H9 (cell line): ENCODE results near the gene CFAP65. TPM values are rescaled to one million over a fixed set of nuclear protein-coding genes. Genes with fewer than 3 reads are reported as not detected.

Experiments used
- DNase-seq: peaks from one replicate; pipeline ENCODE4 v3.0.0-alpha.2; 2017
- H2AFZ ChIP-seq: one replicate; pipeline ENCODE4 v1.6.1; 2013; ENCODE audit warnings: mild to moderate bottlenecking, low read length, control low read depth, moderate library complexity
- H2AK5ac ChIP-seq: 2 replicates; pipeline ENCODE4 v1.6.1; 2013; ENCODE audit warnings: low read length, control low read depth, mixed read lengths; ENCODE audit not compliant: insufficient read length
- H2BK120ac ChIP-seq: one replicate; pipeline ENCODE4 v1.6.1; 2013; ENCODE audit warnings: low read depth, mild to moderate bottlenecking, low read length, control low read depth, inconsistent platforms; ENCODE audit not compliant: poor library complexity, severe bottlenecking
- H2BK12ac ChIP-seq: 2 replicates; pipeline ENCODE4 v1.6.1; 2013; ENCODE audit warnings: low read length, control low read depth, mixed read lengths, low read depth; ENCODE audit not compliant: insufficient read length
- H2BK15ac ChIP-seq: 2 replicates; pipeline ENCODE4 v1.6.1; 2013; ENCODE audit warnings: low read depth, low read length, control low read depth
- H2BK20ac ChIP-seq: one replicate; pipeline ENCODE4 v1.6.1; 2013; ENCODE audit warnings: low read depth, mild to moderate bottlenecking, low read length, control low read depth, inconsistent platforms; ENCODE audit not compliant: poor library complexity, severe bottlenecking
- H2BK5ac ChIP-seq: 2 replicates; pipeline ENCODE4 v1.6.1; 2013; ENCODE audit warnings: low read length, control low read depth, mixed read lengths; ENCODE audit not compliant: insufficient read length
- H3K14ac ChIP-seq: 2 replicates; pipeline ENCODE4 v1.6.1; 2013; ENCODE audit warnings: low read length, control low read depth; ENCODE audit not compliant: insufficient read depth
- H3K18ac ChIP-seq: 2 replicates; pipeline ENCODE4 v1.6.1; 2013; ENCODE audit warnings: low read depth, mild to moderate bottlenecking, mixed read lengths, low read length, control low read depth; ENCODE audit not compliant: insufficient read length
- H3K23ac ChIP-seq: 2 replicates; pipeline ENCODE4 v1.6.1; 2013; ENCODE audit warnings: low read length, control low read depth, mixed read lengths, low read depth; ENCODE audit not compliant: insufficient read length
- H3K23me2 ChIP-seq: 2 replicates; pipeline ENCODE4 v1.6.1; 2013; ENCODE audit warnings: low read depth, mild to moderate bottlenecking, mixed read lengths, low read length, control low read depth; ENCODE audit not compliant: insufficient read length, poor library complexity, severe bottlenecking
- H3K27ac ChIP-seq: 2 replicates; pipeline ENCODE4 v1.5.1; 2013; ENCODE audit warnings: low read length, control low read depth, mixed read lengths, low read depth; ENCODE audit not compliant: insufficient read length
- H3K27me3 ChIP-seq: 2 replicates; pipeline ENCODE4 v1.6.1; 2013; ENCODE audit warnings: low read length, control low read depth, inconsistent platforms; ENCODE audit not compliant: insufficient read depth
- H3K4ac ChIP-seq: 2 replicates; pipeline ENCODE4 v1.6.1; 2013; ENCODE audit warnings: low read depth, mild to moderate bottlenecking, control low read depth, inconsistent platforms, low read length, moderate library complexity
- H3K4me1 ChIP-seq: 2 replicates; pipeline ENCODE4 v1.6.1; 2013; ENCODE audit warnings: low read length, control low read depth, inconsistent platforms; ENCODE audit not compliant: insufficient read depth
- H3K4me2 ChIP-seq: 2 replicates; pipeline ENCODE4 v1.6.1; 2013; ENCODE audit warnings: low read length, control low read depth, mixed read lengths; ENCODE audit not compliant: insufficient read length, insufficient read depth
- H3K56ac ChIP-seq: 2 replicates; pipeline ENCODE4 v1.6.1; 2013; ENCODE audit warnings: low read depth, mild to moderate bottlenecking, mixed read lengths, low read length, control low read depth; ENCODE audit not compliant: insufficient read length
- H3K79me1 ChIP-seq: 2 replicates; pipeline ENCODE4 v1.6.1; 2013; ENCODE audit warnings: low read depth, mild to moderate bottlenecking, moderate library complexity, low read length, control low read depth, inconsistent platforms; ENCODE audit not compliant: insufficient read depth, poor library complexity, severe bottlenecking
- H3K79me2 ChIP-seq: 2 replicates; pipeline ENCODE4 v1.6.1; 2013; ENCODE audit warnings: low read length, control low read depth, inconsistent platforms; ENCODE audit not compliant: insufficient read depth
- H3K9ac ChIP-seq: 2 replicates; pipeline ENCODE4 v1.6.1; 2013; ENCODE audit warnings: low read length, control low read depth, mixed read lengths; ENCODE audit not compliant: insufficient read length; ENCODE audit errors: extremely low read depth
- H3K9me3 ChIP-seq: one replicate; pipeline ENCODE4 v1.6.1; 2013; ENCODE audit warnings: low read depth, low read length, inconsistent platforms; ENCODE audit not compliant: control insufficient read depth
- H3T11ph ChIP-seq: one replicate; pipeline ENCODE4 v1.6.1; 2013; ENCODE audit warnings: mild to moderate bottlenecking, low read length, control low read depth, inconsistent platforms
- H4K20me1 ChIP-seq: one replicate; pipeline ENCODE4 v1.6.1; 2013; ENCODE audit not compliant: control insufficient read depth, insufficient read length, insufficient read depth
- H4K5ac ChIP-seq: 2 replicates; pipeline ENCODE4 v1.6.1; 2013; ENCODE audit warnings: low read depth, mild to moderate bottlenecking, mixed read lengths, low read length, control low read depth; ENCODE audit not compliant: insufficient read length
- H4K8ac ChIP-seq: replicated peaks from 2 replicates; pipeline ENCODE4 v1.6.1; 2013; ENCODE audit warnings: low read length, control low read depth, mixed read lengths, low read depth; ENCODE audit not compliant: insufficient read length
- H4K91ac ChIP-seq: 2 replicates; pipeline ENCODE4 v1.6.1; 2013; ENCODE audit warnings: low read depth, mild to moderate bottlenecking, moderate library complexity, mixed read lengths, low read length, control low read depth; ENCODE audit not compliant: insufficient read length
- H3K27ac Mint-ChIP-seq, 3 experiments: 2 replicates in 2 of 3; 3 replicates in 1 of 3; pipeline ENCODE4 v1.8.0; 2020 to 2021; ENCODE audit warnings: mixed read lengths in 3 of 3, mild to moderate bottlenecking in 1 of 3, moderate library complexity in 1 of 3
- H3K27me3 Mint-ChIP-seq: 2 replicates; pipeline ENCODE4 v1.8.0; 2021; ENCODE audit warnings: low read depth, mild to moderate bottlenecking, moderate library complexity, mixed read lengths
- H3K36me3 Mint-ChIP-seq, 3 experiments: 2 replicates in 2 of 3; 3 replicates in 1 of 3; pipeline ENCODE4 v1.8.0; 2020 to 2021; ENCODE audit warnings: low read depth in 3 of 3, mixed read lengths in 3 of 3; ENCODE audit not compliant: insufficient read depth in 1 of 3
- H3K4me1 Mint-ChIP-seq, 2 experiments: 2 replicates each; pipeline ENCODE4 v1.8.0; 2020; ENCODE audit warnings: mixed read lengths in 2 of 2
- H3K4me3 Mint-ChIP-seq, 2 experiments: 2 replicates in 1 of 2; 3 replicates in 1 of 2; pipeline ENCODE4 v1.8.0; 2020 to 2021; ENCODE audit warnings: mild to moderate bottlenecking in 2 of 2, mixed read lengths in 2 of 2, moderate library complexity in 1 of 2
- H3K9me3 Mint-ChIP-seq, 2 experiments: 2 replicates in 1 of 2; 3 replicates in 1 of 2; pipeline ENCODE4 v1.8.0; 2020; ENCODE audit warnings: mild to moderate bottlenecking in 2 of 2, mixed read lengths in 2 of 2, moderate library complexity in 1 of 2
- CTCF ChIP-seq: fragments of 200-600 bp; sonication (generic); conservative IDR thresholded peaks from 3 replicates; pipeline ENCODE4 v1.8.0; 2021; ENCODE audit warnings: antibody characterized with exemption, mild to moderate bottlenecking
- WGBS: extraction: QIAGEN DNeasy Blood & Tissue Kit; methylation state at CpG from one replicate; pipeline ENCODE4 v1.1.7; 2013; ENCODE audit warnings: missing lambda C conversion rate, low lambda C conversion rate, mixed read lengths; ENCODE audit not compliant: insufficient read length; ENCODE audit errors: extremely low coverage; 5-methylcytosine and 5-hydroxymethylcytosine counted together
- total RNA-seq: library from RNA; stranded (reverse); gene quantifications from 2 replicates; pipeline ENCODE4 v1.2.1, GENCODE V29; 2021

Gene CFAP65
- total RNA-seq, 1 experiment from 2014 or later, result 0.20 TPM

GRCh38 chr2:219076253-219076652, 34.9 kb upstream of the CFAP65 start:
- H4K91ac ChIP-seq, result no peak overlapping the region
- H4K20me1 ChIP-seq, result no peaks in the 10 kb centered on the region
- H3K9ac ChIP-seq, result no peak overlapping the region
- no peak overlapping the region for H3K4ac ChIP-seq
- H3T11ph ChIP-seq, result no peak overlapping the region
- H3K27ac ChIP-seq, result no peak overlapping the region
- no peak overlapping the region for H3K4me3 Mint-ChIP-seq
- peaks cover 4% of the 10 kb centered on the region; the same call in 1 of the 2 replicates for H3K27me3 Mint-ChIP-seq
- no peaks in the 10 kb centered on the region for H3K27me3 ChIP-seq
- H3K27ac Mint-ChIP-seq, result no peak overlapping the region
- no peaks in the 10 kb centered on the region for H3K79me2 ChIP-seq
- H3K14ac ChIP-seq, result no peak overlapping the region
- H3K9me3 Mint-ChIP-seq, result no peaks in the 10 kb centered on the region
- no peak for DNase-seq
- H3K23me2 ChIP-seq, result no peaks in the 10 kb centered on the region
- no peak overlapping the region for H2BK12ac ChIP-seq
- H2BK20ac ChIP-seq, result no peak overlapping the region
- no peak overlapping the region for H3K4me2 ChIP-seq
- H2AK5ac ChIP-seq, result no peak overlapping the region
- no peak overlapping the region for H2BK120ac ChIP-seq
- no peak overlapping the region for H2AFZ ChIP-seq
- no peak overlapping the region for H2BK15ac ChIP-seq
- no peak overlapping the region for H4K8ac ChIP-seq
- peaks cover 0 to 18% (median 0%) of the 10 kb centered on the region in 3 experiments; a peak in 3 of 7 replicates for H3K36me3 Mint-ChIP-seq
- no peak overlapping the region for H2BK5ac ChIP-seq
- H3K23ac ChIP-seq, result no peak overlapping the region
- no peaks in the 10 kb centered on the region for H3K4me1 ChIP-seq
- no peak overlapping the region for H3K18ac ChIP-seq
- no peaks in the 10 kb centered on the region for H3K9me3 ChIP-seq
- H3K56ac ChIP-seq, result no peak overlapping the region
- H3K4me1 Mint-ChIP-seq, result peaks cover 11 to 14% of the 10 kb centered on the region in 2 experiments
- no peaks in the 10 kb centered on the region for H3K79me1 ChIP-seq
- no peak overlapping the region for H4K5ac ChIP-seq
- WGBS, result no CpG with 5 or more reads among the region's 3 CpGs
- TF ChIP-seq CTCF, result no peak
